ENCODE results near the gene SPAST. TPM values are rescaled to one million over a fixed set of nuclear protein-coding genes. Genes with fewer than 3 reads are reported as not detected.

Gene SPAST
- total and polyA plus RNA-seq, 2 experiments from 2014 or later: 15.5 to 33.9 TPM

- no peak overlapping the region for H3K27ac ChIP-seq (ENCODE audit: low read depth)
- peaks cover 22% of the 10 kb centered on the region; the same call in 1 of the 2 replicates for H3K36me3 ChIP-seq (ENCODE audit: insufficient read depth)
- TF ChIP-seq ZNF331 (CRISPR knock-in tag; IDR thresholded peaks at IDR 0.05; ENCODE audit: low read depth): no peak
- no peak for TF ChIP-seq CTCF (conservative IDR thresholded peaks at IDR 0.05; ENCODE audit: low read depth in 2 of 2)
- no peak for TF ChIP-seq EZH2phosphoT487 (IDR thresholded peaks at IDR 0.05; ENCODE audit: unreplicated experiment)
- no peak for TF ChIP-seq JUNB (IDR thresholded peaks at IDR 0.05; ENCODE audit: unreplicated experiment)
- TF ChIP-seq, protein P1, sequence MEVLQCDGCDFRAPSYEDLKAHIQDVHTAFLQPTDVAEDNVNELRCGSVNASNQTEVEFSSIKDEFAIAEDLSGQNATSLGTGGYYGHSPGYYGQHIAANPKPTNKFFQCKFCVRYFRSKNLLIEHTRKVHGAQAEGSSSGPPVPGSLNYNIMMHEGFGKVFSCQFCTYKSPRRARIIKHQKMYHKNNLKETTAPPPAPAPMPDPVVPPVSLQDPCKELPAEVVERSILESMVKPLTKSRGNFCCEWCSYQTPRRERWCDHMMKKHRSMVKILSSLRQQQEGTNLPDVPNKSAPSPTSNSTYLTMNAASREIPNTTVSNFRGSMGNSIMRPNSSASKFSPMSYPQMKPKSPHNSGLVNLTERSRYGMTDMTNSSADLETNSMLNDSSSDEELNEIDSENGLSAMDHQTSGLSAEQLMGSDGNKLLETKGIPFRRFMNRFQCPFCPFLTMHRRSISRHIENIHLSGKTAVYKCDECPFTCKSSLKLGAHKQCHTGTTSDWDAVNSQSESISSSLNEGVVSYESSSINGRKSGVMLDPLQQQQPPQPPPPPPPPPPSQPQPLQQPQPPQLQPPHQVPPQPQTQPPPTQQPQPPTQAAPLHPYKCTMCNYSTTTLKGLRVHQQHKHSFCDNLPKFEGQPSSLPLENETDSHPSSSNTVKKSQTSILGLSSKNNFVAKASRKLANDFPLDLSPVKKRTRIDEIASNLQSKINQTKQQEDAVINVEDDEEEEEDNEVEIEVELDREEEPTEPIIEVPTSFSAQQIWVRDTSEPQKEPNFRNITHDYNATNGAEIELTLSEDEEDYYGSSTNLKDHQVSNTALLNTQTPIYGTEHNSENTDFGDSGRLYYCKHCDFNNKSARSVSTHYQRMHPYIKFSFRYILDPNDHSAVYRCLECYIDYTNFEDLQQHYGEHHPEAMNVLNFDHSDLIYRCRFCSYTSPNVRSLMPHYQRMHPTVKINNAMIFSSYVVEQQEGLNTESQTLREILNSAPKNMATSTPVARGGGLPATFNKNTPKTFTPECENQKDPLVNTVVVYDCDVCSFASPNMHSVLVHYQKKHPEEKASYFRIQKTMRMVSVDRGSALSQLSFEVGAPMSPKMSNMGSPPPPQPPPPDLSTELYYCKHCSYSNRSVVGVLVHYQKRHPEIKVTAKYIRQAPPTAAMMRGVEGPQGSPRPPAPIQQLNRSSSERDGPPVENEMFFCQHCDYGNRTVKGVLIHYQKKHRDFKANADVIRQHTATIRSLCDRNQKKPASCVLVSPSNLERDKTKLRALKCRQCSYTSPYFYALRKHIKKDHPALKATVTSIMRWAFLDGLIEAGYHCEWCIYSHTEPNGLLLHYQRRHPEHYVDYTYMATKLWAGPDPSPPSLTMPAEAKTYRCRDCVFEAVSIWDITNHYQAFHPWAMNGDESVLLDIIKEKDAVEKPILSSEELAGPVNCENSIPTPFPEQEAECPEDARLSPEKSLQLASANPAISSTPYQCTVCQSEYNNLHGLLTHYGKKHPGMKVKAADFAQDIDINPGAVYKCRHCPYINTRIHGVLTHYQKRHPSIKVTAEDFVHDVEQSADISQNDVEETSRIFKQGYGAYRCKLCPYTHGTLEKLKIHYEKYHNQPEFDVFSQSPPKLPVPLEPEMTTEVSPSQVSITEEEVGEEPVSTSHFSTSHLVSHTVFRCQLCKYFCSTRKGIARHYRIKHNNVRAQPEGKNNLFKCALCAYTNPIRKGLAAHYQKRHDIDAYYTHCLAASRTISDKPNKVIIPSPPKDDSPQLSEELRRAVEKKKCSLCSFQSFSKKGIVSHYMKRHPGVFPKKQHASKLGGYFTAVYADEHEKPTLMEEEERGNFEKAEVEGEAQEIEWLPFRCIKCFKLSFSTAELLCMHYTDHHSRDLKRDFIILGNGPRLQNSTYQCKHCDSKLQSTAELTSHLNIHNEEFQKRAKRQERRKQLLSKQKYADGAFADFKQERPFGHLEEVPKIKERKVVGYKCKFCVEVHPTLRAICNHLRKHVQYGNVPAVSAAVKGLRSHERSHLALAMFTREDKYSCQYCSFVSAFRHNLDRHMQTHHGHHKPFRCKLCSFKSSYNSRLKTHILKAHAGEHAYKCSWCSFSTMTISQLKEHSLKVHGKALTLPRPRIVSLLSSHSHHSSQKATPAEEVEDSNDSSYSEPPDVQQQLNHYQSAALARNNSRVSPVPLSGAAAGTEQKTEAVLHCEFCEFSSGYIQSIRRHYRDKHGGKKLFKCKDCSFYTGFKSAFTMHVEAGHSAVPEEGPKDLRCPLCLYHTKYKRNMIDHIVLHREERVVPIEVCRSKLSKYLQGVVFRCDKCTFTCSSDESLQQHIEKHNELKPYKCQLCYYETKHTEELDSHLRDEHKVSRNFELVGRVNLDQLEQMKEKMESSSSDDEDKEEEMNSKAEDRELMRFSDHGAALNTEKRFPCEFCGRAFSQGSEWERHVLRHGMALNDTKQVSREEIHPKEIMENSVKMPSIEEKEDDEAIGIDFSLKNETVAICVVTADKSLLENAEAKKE (CRISPR knock-in tag; IDR thresholded peaks at IDR 0.05): no peak
- TF ChIP-seq POLR2AphosphoS5 (IDR thresholded peaks at IDR 0.05; ENCODE audit: low read depth): no peak
- no peak for TF ChIP-seq ZNF114 (CRISPR knock-in tag; IDR thresholded peaks at IDR 0.05)
- TF ChIP-seq CREB1 (CRISPR knock-in tag; IDR thresholded peaks at IDR 0.05; ENCODE audit: low read depth): no peak
- no peak for TF ChIP-seq NANOG (IDR thresholded peaks at IDR 0.05; ENCODE audit: borderline replicate concordance)
- TF ChIP-seq, protein P2, sequence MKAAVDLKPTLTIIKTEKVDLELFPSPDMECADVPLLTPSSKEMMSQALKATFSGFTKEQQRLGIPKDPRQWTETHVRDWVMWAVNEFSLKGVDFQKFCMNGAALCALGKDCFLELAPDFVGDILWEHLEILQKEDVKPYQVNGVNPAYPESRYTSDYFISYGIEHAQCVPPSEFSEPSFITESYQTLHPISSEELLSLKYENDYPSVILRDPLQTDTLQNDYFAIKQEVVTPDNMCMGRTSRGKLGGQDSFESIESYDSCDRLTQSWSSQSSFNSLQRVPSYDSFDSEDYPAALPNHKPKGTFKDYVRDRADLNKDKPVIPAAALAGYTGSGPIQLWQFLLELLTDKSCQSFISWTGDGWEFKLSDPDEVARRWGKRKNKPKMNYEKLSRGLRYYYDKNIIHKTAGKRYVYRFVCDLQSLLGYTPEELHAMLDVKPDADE (IDR thresholded peaks at IDR 0.05): no peak
- TF ChIP-seq STAT1 (IDR thresholded peaks at IDR 0.05; ENCODE audit: unreplicated experiment): no peak
- TF ChIP-seq, protein P3, sequence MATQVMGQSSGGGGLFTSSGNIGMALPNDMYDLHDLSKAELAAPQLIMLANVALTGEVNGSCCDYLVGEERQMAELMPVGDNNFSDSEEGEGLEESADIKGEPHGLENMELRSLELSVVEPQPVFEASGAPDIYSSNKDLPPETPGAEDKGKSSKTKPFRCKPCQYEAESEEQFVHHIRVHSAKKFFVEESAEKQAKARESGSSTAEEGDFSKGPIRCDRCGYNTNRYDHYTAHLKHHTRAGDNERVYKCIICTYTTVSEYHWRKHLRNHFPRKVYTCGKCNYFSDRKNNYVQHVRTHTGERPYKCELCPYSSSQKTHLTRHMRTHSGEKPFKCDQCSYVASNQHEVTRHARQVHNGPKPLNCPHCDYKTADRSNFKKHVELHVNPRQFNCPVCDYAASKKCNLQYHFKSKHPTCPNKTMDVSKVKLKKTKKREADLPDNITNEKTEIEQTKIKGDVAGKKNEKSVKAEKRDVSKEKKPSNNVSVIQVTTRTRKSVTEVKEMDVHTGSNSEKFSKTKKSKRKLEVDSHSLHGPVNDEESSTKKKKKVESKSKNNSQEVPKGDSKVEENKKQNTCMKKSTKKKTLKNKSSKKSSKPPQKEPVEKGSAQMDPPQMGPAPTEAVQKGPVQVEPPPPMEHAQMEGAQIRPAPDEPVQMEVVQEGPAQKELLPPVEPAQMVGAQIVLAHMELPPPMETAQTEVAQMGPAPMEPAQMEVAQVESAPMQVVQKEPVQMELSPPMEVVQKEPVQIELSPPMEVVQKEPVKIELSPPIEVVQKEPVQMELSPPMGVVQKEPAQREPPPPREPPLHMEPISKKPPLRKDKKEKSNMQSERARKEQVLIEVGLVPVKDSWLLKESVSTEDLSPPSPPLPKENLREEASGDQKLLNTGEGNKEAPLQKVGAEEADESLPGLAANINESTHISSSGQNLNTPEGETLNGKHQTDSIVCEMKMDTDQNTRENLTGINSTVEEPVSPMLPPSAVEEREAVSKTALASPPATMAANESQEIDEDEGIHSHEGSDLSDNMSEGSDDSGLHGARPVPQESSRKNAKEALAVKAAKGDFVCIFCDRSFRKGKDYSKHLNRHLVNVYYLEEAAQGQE (IDR thresholded peaks at IDR 0.05; ENCODE audit: unreplicated experiment): no peak
- no peak overlapping the region for H3K4me2 ChIP-seq
- H3K9me3 Mint-ChIP-seq: no peaks in the 10 kb centered on the region
- H3F3A ChIP-seq (replicated peaks; ENCODE audit: low read depth): no peaks in the 10 kb centered on the region
- 0 out of 2 replicates have a peak, but pooled peaks cover 12% of the 10 kb centered on the region for H4K20me1 ChIP-seq (replicated peaks; ENCODE audit: insufficient read depth)
- H3K4me3 ChIP-seq: no peak overlapping the region
- no peaks in the 10 kb centered on the region for H3K27me3 Mint-ChIP-seq (ENCODE audit: insufficient read depth, low read depth, poor library complexity)
- no peak overlapping the region for H2AFZ ChIP-seq
- no peaks in the 10 kb centered on the region for H3K79me2 ChIP-seq (replicated peaks; ENCODE audit: insufficient read depth)
- H3K27ac Mint-ChIP-seq: no peak overlapping the region
- no peaks in the 10 kb centered on the region for H3K9me2 ChIP-seq (ENCODE audit: insufficient read depth)
- peaks cover 23% of the 10 kb centered on the region; the same call in 2 of the 3 replicates for H3K36me3 Mint-ChIP-seq (ENCODE audit: low read depth)
- no peak overlapping the region for H3K4me3 Mint-ChIP-seq
- H3K4me1 ChIP-seq (ENCODE audit: insufficient read depth): no peaks in the 10 kb centered on the region
- H3K27me3 ChIP-seq (ENCODE audit: insufficient read depth): no peaks in the 10 kb centered on the region
- ATAC-seq (no peak), DNase-seq (ENCODE audit: low spot score) (no peak)
- no peaks in the 10 kb centered on the region for H3K4me1 Mint-ChIP-seq
These were observed 125.7 kb downstream of the SPAST start for GRCh38 chr2:32189011-32189410.
